Loucy (cell line): ENCODE data around the gene ZSWIM6.

ENCODE experiments used
- EZH2phosphoT487 ChIP-seq: fragments of 200-600 bp; IDR thresholded peaks from 2 replicates; pipeline ENCODE4 v1.6.1; 2018; ENCODE audit warnings: antibody characterized with exemption, mild to moderate bottlenecking, moderate library complexity, borderline replicate concordance
- TF ChIP-seq, protein P1 (sequence below): fragments of 200-600 bp; sonication (generic); conservative IDR thresholded peaks from 2 replicates; pipeline ENCODE4 v1.5.1; 2014; ENCODE audit warnings: mild to moderate bottlenecking, antibody characterized with exemption, low read length

DNA sequence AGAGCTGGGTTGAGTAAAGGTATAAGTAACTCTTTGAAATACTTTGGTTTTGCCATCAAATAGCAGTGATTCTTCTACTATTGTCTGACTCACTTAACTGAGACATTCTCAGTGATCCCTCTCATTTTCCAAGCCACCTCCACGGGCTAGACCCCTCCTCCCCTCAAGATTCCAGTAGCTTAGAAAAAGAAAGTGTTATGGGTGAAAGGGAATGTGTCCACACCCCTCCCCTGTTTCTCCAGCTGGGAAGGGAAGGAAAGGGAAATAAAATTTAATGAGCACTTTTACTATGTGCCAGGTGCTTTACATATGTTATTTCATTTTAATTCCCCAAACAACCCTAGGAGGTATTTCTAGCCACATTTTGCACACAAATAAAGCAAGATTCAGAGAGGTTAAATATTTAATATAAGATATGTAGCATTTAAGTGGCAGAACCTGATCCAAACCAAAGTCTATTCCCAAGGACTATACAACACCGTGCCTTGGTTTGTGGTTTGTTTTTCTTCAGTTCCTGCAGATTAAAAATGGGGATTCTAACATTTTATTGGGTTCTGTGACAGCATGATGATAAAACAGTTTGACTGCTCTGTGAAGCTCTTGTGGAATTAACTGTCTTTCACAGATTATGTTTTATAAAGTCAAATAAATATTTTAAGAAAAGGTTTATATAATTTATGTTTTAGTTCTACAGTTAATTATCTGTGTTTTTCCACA is 135.9 kb downstream of the ZSWIM6 start:
- TF ChIP-seq, protein P1, sequence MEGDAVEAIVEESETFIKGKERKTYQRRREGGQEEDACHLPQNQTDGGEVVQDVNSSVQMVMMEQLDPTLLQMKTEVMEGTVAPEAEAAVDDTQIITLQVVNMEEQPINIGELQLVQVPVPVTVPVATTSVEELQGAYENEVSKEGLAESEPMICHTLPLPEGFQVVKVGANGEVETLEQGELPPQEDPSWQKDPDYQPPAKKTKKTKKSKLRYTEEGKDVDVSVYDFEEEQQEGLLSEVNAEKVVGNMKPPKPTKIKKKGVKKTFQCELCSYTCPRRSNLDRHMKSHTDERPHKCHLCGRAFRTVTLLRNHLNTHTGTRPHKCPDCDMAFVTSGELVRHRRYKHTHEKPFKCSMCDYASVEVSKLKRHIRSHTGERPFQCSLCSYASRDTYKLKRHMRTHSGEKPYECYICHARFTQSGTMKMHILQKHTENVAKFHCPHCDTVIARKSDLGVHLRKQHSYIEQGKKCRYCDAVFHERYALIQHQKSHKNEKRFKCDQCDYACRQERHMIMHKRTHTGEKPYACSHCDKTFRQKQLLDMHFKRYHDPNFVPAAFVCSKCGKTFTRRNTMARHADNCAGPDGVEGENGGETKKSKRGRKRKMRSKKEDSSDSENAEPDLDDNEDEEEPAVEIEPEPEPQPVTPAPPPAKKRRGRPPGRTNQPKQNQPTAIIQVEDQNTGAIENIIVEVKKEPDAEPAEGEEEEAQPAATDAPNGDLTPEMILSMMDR, result no peak
- TF ChIP-seq EZH2phosphoT487, result no peak
